ENCODE measurements around the gene BOK.

Gene BOK

GRCh38 chr2:241615041-241615440, 56.5 kb downstream of the BOK start:
- no peak for TF ChIP-seq CTCF (IDR thresholded peaks at IDR 0.05; ENCODE audit: borderline replicate concordance, insufficient read depth, low read depth, low read length)
- no peak overlapping the region for H3K4me3 ChIP-seq (ENCODE audit: low read depth, low read length)

- no peak overlapping the region for H3K4me3 ChIP-seq (ENCODE audit: low read depth, low read length)
- TF ChIP-seq CTCF (IDR thresholded peaks at IDR 0.05; ENCODE audit: borderline replicate concordance, insufficient read depth, low read depth, low read length) = no peak
Observed at GRCh38 chr2:241615522-241616052, 57.0 kb downstream of the BOK start.

GRCh38 chr2:241616168-241617125, 57.9 kb downstream of the BOK start:
- no peak for TF ChIP-seq CTCF (IDR thresholded peaks at IDR 0.05; ENCODE audit: borderline replicate concordance, insufficient read depth, low read depth, low read length)

GRCh38 chr2:241617431-241618154, 59.0 kb downstream of the BOK start:
- peak overlapping the region; percentile 26 for H3K4me3 ChIP-seq (ENCODE audit: low read depth, low read length)
- no peak for TF ChIP-seq CTCF (IDR thresholded peaks at IDR 0.05; ENCODE audit: borderline replicate concordance, insufficient read depth, low read depth, low read length)

More at GRCh38 chr2:241616168-241617125, 57.9 kb downstream of the BOK start:
- no peak overlapping the region for H3K4me3 ChIP-seq (ENCODE audit: low read depth, low read length)

- no peak for TF ChIP-seq CTCF (IDR thresholded peaks at IDR 0.05; ENCODE audit: borderline replicate concordance, insufficient read depth, low read depth, low read length)
- no peak overlapping the region for H3K4me3 ChIP-seq (ENCODE audit: low read depth, low read length)
Observed at GRCh38 chr2:241618296-241618805, 59.8 kb downstream of the BOK start.

- no peak overlapping the region for H3K4me3 ChIP-seq (ENCODE audit: low read depth, low read length)
- no peak for TF ChIP-seq CTCF (IDR thresholded peaks at IDR 0.05; ENCODE audit: borderline replicate concordance, insufficient read depth, low read depth, low read length)
Observed at GRCh38 chr2:241618829-241619228, 60.3 kb downstream of the BOK start.
